ENCODE results near the gene FCSK. TPM values are rescaled to one million over a fixed set of nuclear protein-coding genes. Genes with fewer than 3 reads are reported as not detected.

Gene FCSK
- total RNA-seq, 2 experiments from 2014 or later = 21.8 to 25.4 TPM

GRCh38 chr16:70478169-70478568 lies 23.8 kb downstream of the FCSK start:
- peaks cover 48% of the 10 kb centered on the region for H3K36me3 Mint-ChIP-seq (ENCODE audit: low read depth)
- Histone ChIP-seq H3K9me3 (ENCODE audit: control insufficient read depth in 1 of 2, insufficient read depth in 1 of 2, low read length in 2 of 2) (no peaks in the 10 kb centered on the region), H3K36me3 (ENCODE audit: insufficient read depth, low read length) (peaks cover 59% of the 10 kb centered on the region), H3K4me1 (ENCODE audit: insufficient read depth, low read length) (peaks cover 11% of the 10 kb centered on the region), H3K27me3 (ENCODE audit: control insufficient read depth in 1 of 2, insufficient read depth in 2 of 2, low read length in 2 of 2) (no peaks in the 10 kb centered on the region), H3K4me3 (ENCODE audit: low read length) (no peak overlapping the region), H3K27ac (ENCODE audit: low read depth in 1 of 2, low read length in 2 of 2) (no peak overlapping the region)
- intact Hi-C loops (cut with DNase I, micrococcal nuclease) = no loop called here
- POLR2A ChIA-PET = interaction anchor here (0.7 to 0.9 kb wide), 2 partner anchors 47 to 98 kb away, joined by 3 to 4 read pairs; no protein-coding TSS in a partner anchor
- peak overlapping the region; percentile 15 for H3K27ac Mint-ChIP-seq
- DNase-seq (no peak), ATAC-seq (ENCODE audit: poor library complexity) (no peak)
- H3K4me1 Mint-ChIP-seq (ENCODE audit: low read depth) = no peaks in the 10 kb centered on the region
- H3K9me3 Mint-ChIP-seq = no peaks in the 10 kb centered on the region
- no peak overlapping the region for H3K4me3 Mint-ChIP-seq
- CTCF ChIA-PET = no interaction called here
- no peaks in the 10 kb centered on the region for H3K27me3 Mint-ChIP-seq
- no peak for TF ChIP-seq CTCF (IDR thresholded peaks at IDR 0.05)

GRCh38 chr16:70478912-70479341 lies 24.5 kb downstream of the FCSK start:
- Histone ChIP-seq H3K4me1 (ENCODE audit: insufficient read depth, low read length) (peaks cover 11% of the 10 kb centered on the region), H3K4me3 (ENCODE audit: low read length) (no peak overlapping the region), H3K36me3 (ENCODE audit: insufficient read depth, low read length) (peaks cover 58% of the 10 kb centered on the region), H3K27ac (ENCODE audit: low read depth in 1 of 2, low read length in 2 of 2) (peak overlapping the region in 1 of 2 donors; percentile 30), H3K9me3 (ENCODE audit: control insufficient read depth in 1 of 2, insufficient read depth in 1 of 2, low read length in 2 of 2) (no peaks in the 10 kb centered on the region), H3K27me3 (ENCODE audit: control insufficient read depth in 1 of 2, insufficient read depth in 2 of 2, low read length in 2 of 2) (no peaks in the 10 kb centered on the region)
- Mint-ChIP-seq H3K9me3 (no peaks in the 10 kb centered on the region), H3K27me3 (no peaks in the 10 kb centered on the region), H3K27ac (no peak overlapping the region), H3K4me3 (no peak overlapping the region), H3K36me3 (ENCODE audit: low read depth) (peaks cover 52% of the 10 kb centered on the region), H3K4me1 (ENCODE audit: low read depth) (no peaks in the 10 kb centered on the region)
- no peak for TF ChIP-seq CTCF (IDR thresholded peaks at IDR 0.05)
- ATAC-seq (ENCODE audit: poor library complexity) (no peak), DNase-seq (no peak)
- CTCF ChIA-PET = interaction anchor here (0.5 kb wide), 1 partner anchor 122 kb away, joined by 3 read pairs; no protein-coding TSS in a partner anchor
- POLR2A ChIA-PET = interaction anchor here (0.7 to 0.9 kb wide), 2 partner anchors 46 to 99 kb away, joined by 3 to 4 read pairs; no protein-coding TSS in a partner anchor
- intact Hi-C loops (cut with DNase I, micrococcal nuclease) = no loop called here

GRCh38 chr16:70480127-70481105 lies 26.0 kb downstream of the FCSK start:
- Histone ChIP-seq H3K27me3 (ENCODE audit: control insufficient read depth in 1 of 2, insufficient read depth in 2 of 2, low read length in 2 of 2) (no peaks in the 10 kb centered on the region), H3K4me3 (ENCODE audit: low read length) (no peak overlapping the region), H3K27ac (ENCODE audit: low read depth in 1 of 2, low read length in 2 of 2) (no peak overlapping the region), H3K36me3 (ENCODE audit: insufficient read depth, low read length) (peaks cover 57% of the 10 kb centered on the region), H3K9me3 (ENCODE audit: control insufficient read depth in 1 of 2, insufficient read depth in 1 of 2, low read length in 2 of 2) (no peaks in the 10 kb centered on the region), H3K4me1 (ENCODE audit: insufficient read depth, low read length) (peaks cover 11% of the 10 kb centered on the region)
- DNase-seq = no peak
- ATAC-seq (ENCODE audit: poor library complexity) = no peak
- H3K4me3 Mint-ChIP-seq = no peak overlapping the region
- H3K27ac Mint-ChIP-seq = no peak overlapping the region
- intact Hi-C loops (cut with DNase I, micrococcal nuclease) = no loop called here
- peaks cover 56% of the 10 kb centered on the region for H3K36me3 Mint-ChIP-seq (ENCODE audit: low read depth)
- no peaks in the 10 kb centered on the region for H3K9me3 Mint-ChIP-seq
- TF ChIP-seq CTCF (IDR thresholded peaks at IDR 0.05) = no peak
- ChIA-PET POLR2A (no interaction called here), CTCF (no interaction called here)
- H3K27me3 Mint-ChIP-seq = no peaks in the 10 kb centered on the region
- no peaks in the 10 kb centered on the region for H3K4me1 Mint-ChIP-seq (ENCODE audit: low read depth)

All from CD4-positive, alpha-beta T cell (primary cell).